Astrocyte (in vitro differentiated cells and primary cell): ENCODE measurements around the gene SAMD10.

Experiments
- EZH2 ChIP-seq: IDR thresholded peaks from 2 replicates; pipeline ENCODE4 v1.6.1; 2012; ENCODE audit warnings: mild to moderate bottlenecking, low read length, inconsistent platforms; ENCODE audit not compliant: insufficient read depth
- TF ChIP-seq, protein P1 (sequence below): IDR thresholded peaks from 2 replicates; pipeline ENCODE4 v1.5.1; 2011; ENCODE audit warnings: low read depth, mild to moderate bottlenecking, inconsistent platforms, low read length, moderate library complexity; ENCODE audit not compliant: insufficient read depth

DNA sequence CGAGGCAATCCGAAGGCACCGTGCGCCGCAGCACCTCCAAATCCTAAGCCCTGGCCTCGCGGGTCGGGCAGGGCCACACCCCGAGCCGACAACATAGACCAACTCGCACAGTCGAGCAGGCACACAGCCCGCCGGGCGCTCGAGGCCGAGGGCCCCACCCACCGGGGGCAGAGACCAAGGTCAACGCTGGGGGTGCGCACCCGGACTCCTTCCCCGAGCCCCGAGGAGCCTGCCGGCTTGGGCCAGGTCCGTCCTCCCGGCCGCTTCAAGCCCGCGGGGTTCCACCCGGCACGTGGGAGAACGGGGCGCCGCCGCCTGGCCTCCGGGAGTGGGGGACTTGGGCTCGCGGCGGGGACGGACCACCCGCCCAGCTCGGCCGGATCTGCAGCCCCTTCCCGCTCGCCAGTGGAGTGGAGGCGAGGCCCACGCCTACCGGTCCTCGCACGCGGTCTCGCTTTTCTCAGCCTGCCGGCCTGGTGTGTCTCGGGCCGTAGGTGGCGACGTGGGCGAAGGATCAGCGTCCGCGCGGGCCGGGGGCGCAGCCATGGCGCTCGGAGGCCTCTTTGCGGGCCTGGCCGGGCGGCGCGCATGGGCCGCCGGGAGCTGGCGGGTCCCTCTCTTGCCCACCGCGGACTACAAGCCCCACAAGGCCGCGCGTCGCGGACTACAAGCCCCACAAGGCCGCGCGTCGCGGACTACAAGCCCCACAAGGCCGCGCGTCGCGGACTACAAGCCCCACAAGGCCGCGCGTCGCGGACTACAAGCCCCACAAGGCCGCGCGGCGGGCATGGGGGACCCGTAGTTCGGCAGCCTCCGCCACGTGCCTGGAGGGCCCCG is 23.4 kb downstream of the SAMD10 start, which contains the start of gene UCKL1:
- TF ChIP-seq, protein P1, sequence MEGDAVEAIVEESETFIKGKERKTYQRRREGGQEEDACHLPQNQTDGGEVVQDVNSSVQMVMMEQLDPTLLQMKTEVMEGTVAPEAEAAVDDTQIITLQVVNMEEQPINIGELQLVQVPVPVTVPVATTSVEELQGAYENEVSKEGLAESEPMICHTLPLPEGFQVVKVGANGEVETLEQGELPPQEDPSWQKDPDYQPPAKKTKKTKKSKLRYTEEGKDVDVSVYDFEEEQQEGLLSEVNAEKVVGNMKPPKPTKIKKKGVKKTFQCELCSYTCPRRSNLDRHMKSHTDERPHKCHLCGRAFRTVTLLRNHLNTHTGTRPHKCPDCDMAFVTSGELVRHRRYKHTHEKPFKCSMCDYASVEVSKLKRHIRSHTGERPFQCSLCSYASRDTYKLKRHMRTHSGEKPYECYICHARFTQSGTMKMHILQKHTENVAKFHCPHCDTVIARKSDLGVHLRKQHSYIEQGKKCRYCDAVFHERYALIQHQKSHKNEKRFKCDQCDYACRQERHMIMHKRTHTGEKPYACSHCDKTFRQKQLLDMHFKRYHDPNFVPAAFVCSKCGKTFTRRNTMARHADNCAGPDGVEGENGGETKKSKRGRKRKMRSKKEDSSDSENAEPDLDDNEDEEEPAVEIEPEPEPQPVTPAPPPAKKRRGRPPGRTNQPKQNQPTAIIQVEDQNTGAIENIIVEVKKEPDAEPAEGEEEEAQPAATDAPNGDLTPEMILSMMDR = no peak
- TF ChIP-seq EZH2 = no peak
